WTC11 (cell line): ENCODE measurements around the gene LSM11. TPM values are rescaled to one million over a fixed set of nuclear protein-coding genes. Genes with fewer than 3 reads are reported as not detected.

ENCODE experiments used
- ATAC-seq: fragments of 200-7000 bp; cut with Tn5 transposase; 2 replicates; pipeline ENCODE4 v1.10.0; 2021; ENCODE audit warnings: mild to moderate bottlenecking, moderate library complexity
- CTCF ChIA-PET: fragments of 300-600 bp; sonication (Branson Sonifier 250); formaldehyde crosslinking; loops from one replicate; lab custom pipeline; 2021; ENCODE audit warnings: antibody characterized with exemption; lab: Charles Lee
- POLR2A ChIA-PET: fragments of 350-600 bp; sonication (Branson Sonifier 250); formaldehyde crosslinking; loops from one replicate; lab custom pipeline; 2021; ENCODE audit warnings: antibody characterized with exemption; lab: Charles Lee
- DNase-seq: peaks from one replicate; pipeline ENCODE4 v3.0.0; 2021; ENCODE audit warnings: low spot score
- H3K27ac Mint-ChIP-seq: 2 replicates; pipeline ENCODE4 v1.8.0; 2021; ENCODE audit warnings: mixed read lengths
- H3K27me3 Mint-ChIP-seq: 2 replicates; pipeline ENCODE4 v1.8.0; 2021; ENCODE audit warnings: low read depth, mild to moderate bottlenecking, moderate library complexity, mixed read lengths
- H3K36me3 Mint-ChIP-seq: 2 replicates; pipeline ENCODE4 v1.8.0; 2021; ENCODE audit warnings: mixed read lengths
- H3K4me1 Mint-ChIP-seq: 2 replicates; pipeline ENCODE4 v1.8.0; 2022; ENCODE audit warnings: mixed read lengths
- H3K4me3 Mint-ChIP-seq: 2 replicates; pipeline ENCODE4 v1.8.0; 2021; ENCODE audit warnings: mild to moderate bottlenecking, moderate library complexity, mixed read lengths
- H3K9me3 Mint-ChIP-seq: 2 replicates; pipeline ENCODE4 v1.8.0; 2021; ENCODE audit warnings: mixed read lengths
- ETV6 ChIP-seq: sonication (generic); formaldehyde crosslinking; IDR thresholded peaks from 2 replicates; pipeline ENCODE4 v1.8.1; 2022; ENCODE audit warnings: mild to moderate bottlenecking, missing genetic modification reagents
- FOXJ3 ChIP-seq: sonication (generic); formaldehyde crosslinking; IDR thresholded peaks from 2 replicates; pipeline ENCODE4 v1.9.0; 2021; ENCODE audit warnings: missing genetic modification reagents, mild to moderate bottlenecking, borderline replicate concordance
- JUN ChIP-seq: sonication (generic); formaldehyde crosslinking; IDR thresholded peaks from 2 replicates; pipeline ENCODE4 v1.8.0; 2023; ENCODE audit warnings: mild to moderate bottlenecking, missing genetic modification reagents
- MXD4 ChIP-seq: fragments of 250-450 bp; sonication (Bioruptor Pico); IDR thresholded peaks from 2 replicates; pipeline ENCODE4 v1.8.0; 2021; ENCODE audit warnings: mild to moderate bottlenecking, moderate library complexity, borderline replicate concordance
- NFYB ChIP-seq: sonication (generic); formaldehyde crosslinking; conservative IDR thresholded peaks from 2 replicates; pipeline ENCODE4 v1.8.0; 2022; ENCODE audit warnings: low read depth, missing genetic modification reagents
- RELA ChIP-seq: sonication (generic); formaldehyde crosslinking; IDR thresholded peaks from 2 replicates; pipeline ENCODE4 v1.8.1; 2022; ENCODE audit warnings: missing genetic modification reagents, mild to moderate bottlenecking, borderline replicate concordance
- TP53 ChIP-seq: sonication (generic); formaldehyde crosslinking; IDR thresholded peaks from 2 replicates; pipeline ENCODE4 v1.8.1; 2023; ENCODE audit warnings: mild to moderate bottlenecking, missing genetic modification reagents
- ZNF121 ChIP-seq: sonication (generic); formaldehyde crosslinking; IDR thresholded peaks from 2 replicates; pipeline ENCODE4 v1.8.0; 2023; ENCODE audit warnings: missing genetic modification reagents
- ZNF263 ChIP-seq: sonication (generic); formaldehyde crosslinking; IDR thresholded peaks from 2 replicates; pipeline ENCODE4 v1.8.1; 2022; ENCODE audit warnings: low read depth, mild to moderate bottlenecking, moderate library complexity, missing genetic modification reagents
- total RNA-seq: library from RNA; stranded (reverse); gene quantifications from 3 replicates; pipeline ENCODE4 v1.2.3, GENCODE V29; 2021
- TF ChIP-seq, protein P1 (sequence below): sonication (generic); formaldehyde crosslinking; IDR thresholded peaks from 2 replicates; pipeline ENCODE4 v1.8.1; 2023; ENCODE audit warnings: mild to moderate bottlenecking, missing genetic modification reagents
- TF ChIP-seq, protein P2 (sequence below): sonication (generic); formaldehyde crosslinking; IDR thresholded peaks from 2 replicates; pipeline ENCODE4 v1.8.0; 2023; ENCODE audit warnings: missing genetic modification reagents, mild to moderate bottlenecking, borderline replicate concordance
- TF ChIP-seq, protein P3 (sequence below): sonication (generic); formaldehyde crosslinking; conservative IDR thresholded peaks from 2 replicates; pipeline ENCODE4 v1.8.1; 2023; ENCODE audit warnings: mild to moderate bottlenecking, low read depth, missing genetic modification reagents, moderate library complexity
- TF ChIP-seq, protein P4 (sequence below): fragments of 250-450 bp; sonication (Bioruptor Pico); IDR thresholded peaks from 2 replicates; pipeline ENCODE4 v1.9.0; 2021; ENCODE audit warnings: mild to moderate bottlenecking
- TF ChIP-seq, protein P5 (sequence below): fragments of 250-450 bp; sonication (Bioruptor Pico); IDR thresholded peaks from 2 replicates; pipeline ENCODE4 v1.9.0; 2021; ENCODE audit warnings: moderate library complexity, mild to moderate bottlenecking, inconsistent platforms, borderline replicate concordance
- TF ChIP-seq, protein P6 (sequence below): sonication (generic); formaldehyde crosslinking; IDR thresholded peaks from 2 replicates; pipeline ENCODE4 v1.8.0; 2022; ENCODE audit warnings: mild to moderate bottlenecking, missing genetic modification reagents
- TF ChIP-seq, protein P7 (sequence below): sonication (generic); formaldehyde crosslinking; IDR thresholded peaks from 2 replicates; pipeline ENCODE4 v1.8.0; 2022; ENCODE audit warnings: mild to moderate bottlenecking, missing genetic modification reagents

Gene LSM11
- total RNA-seq, 1 experiment from 2014 or later = 5.2 TPM

DNA sequence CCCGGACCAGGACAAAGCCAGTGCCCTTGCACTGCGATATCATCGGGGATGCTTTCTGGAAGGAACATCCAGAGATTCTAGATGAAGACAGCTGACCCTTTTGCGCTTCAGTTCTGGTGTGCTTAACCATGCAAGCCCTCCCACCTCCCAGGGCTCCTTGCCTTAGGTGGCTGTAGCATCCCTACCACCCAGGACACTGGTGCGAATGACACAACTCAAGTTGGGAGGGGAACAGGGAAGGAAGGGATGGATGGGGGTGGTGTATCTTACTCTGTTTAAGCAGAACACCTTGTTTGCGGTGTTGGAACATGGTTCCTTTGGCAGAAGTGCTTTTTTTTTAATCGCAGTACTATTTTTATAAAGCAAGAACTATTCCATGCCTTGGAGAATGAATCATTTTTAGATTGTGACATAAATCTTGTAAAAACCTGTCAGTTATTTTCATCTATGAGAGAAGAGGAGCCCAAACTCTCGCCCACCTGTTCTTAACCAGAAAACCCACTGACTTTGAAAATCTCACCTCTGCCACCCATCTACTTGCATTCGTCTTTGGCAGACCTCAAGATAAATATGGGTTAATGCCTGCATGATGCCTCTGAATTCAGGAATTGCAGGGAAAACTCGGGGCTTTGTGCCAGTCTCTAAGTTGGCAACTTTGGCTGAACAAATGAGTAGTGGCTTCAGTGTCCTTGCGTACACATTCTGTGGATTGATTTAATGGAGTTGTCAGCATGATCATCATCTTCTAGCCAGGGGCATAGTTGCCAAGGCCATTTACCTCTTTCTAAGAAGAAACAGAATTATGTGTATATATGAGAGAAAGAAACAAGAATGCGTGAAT lies 3.9 kb upstream of the LSM11 start:
- DNase-seq (no peak), ATAC-seq (no peak)
- Mint-ChIP-seq H3K36me3 (peaks cover 39% of the 10 kb centered on the region), H3K9me3 (peaks cover 6% of the 10 kb centered on the region; the same call in 1 of the 2 replicates), H3K4me3 (no peak overlapping the region), H3K27me3 (peaks cover 9% of the 10 kb centered on the region), H3K4me1 (peaks cover 4% of the 10 kb centered on the region), H3K27ac (no peak overlapping the region)
- TF ChIP-seq, protein P1, sequence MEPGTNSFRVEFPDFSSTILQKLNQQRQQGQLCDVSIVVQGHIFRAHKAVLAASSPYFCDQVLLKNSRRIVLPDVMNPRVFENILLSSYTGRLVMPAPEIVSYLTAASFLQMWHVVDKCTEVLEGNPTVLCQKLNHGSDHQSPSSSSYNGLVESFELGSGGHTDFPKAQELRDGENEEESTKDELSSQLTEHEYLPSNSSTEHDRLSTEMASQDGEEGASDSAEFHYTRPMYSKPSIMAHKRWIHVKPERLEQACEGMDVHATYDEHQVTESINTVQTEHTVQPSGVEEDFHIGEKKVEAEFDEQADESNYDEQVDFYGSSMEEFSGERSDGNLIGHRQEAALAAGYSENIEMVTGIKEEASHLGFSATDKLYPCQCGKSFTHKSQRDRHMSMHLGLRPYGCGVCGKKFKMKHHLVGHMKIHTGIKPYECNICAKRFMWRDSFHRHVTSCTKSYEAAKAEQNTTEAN = no peak
- TF ChIP-seq FOXJ3 (CRISPR knock-in tag) (no peak), MXD4 (CRISPR knock-in tag) (no peak), TP53 (no peak), ZNF263 (CRISPR knock-in tag) (no peak), ETV6 (no peak), JUN (no peak), RELA (CRISPR knock-in tag) (no peak), ZNF121 (CRISPR knock-in tag) (no peak), NFYB (CRISPR knock-in tag) (no peak)
- TF ChIP-seq, protein P2, sequence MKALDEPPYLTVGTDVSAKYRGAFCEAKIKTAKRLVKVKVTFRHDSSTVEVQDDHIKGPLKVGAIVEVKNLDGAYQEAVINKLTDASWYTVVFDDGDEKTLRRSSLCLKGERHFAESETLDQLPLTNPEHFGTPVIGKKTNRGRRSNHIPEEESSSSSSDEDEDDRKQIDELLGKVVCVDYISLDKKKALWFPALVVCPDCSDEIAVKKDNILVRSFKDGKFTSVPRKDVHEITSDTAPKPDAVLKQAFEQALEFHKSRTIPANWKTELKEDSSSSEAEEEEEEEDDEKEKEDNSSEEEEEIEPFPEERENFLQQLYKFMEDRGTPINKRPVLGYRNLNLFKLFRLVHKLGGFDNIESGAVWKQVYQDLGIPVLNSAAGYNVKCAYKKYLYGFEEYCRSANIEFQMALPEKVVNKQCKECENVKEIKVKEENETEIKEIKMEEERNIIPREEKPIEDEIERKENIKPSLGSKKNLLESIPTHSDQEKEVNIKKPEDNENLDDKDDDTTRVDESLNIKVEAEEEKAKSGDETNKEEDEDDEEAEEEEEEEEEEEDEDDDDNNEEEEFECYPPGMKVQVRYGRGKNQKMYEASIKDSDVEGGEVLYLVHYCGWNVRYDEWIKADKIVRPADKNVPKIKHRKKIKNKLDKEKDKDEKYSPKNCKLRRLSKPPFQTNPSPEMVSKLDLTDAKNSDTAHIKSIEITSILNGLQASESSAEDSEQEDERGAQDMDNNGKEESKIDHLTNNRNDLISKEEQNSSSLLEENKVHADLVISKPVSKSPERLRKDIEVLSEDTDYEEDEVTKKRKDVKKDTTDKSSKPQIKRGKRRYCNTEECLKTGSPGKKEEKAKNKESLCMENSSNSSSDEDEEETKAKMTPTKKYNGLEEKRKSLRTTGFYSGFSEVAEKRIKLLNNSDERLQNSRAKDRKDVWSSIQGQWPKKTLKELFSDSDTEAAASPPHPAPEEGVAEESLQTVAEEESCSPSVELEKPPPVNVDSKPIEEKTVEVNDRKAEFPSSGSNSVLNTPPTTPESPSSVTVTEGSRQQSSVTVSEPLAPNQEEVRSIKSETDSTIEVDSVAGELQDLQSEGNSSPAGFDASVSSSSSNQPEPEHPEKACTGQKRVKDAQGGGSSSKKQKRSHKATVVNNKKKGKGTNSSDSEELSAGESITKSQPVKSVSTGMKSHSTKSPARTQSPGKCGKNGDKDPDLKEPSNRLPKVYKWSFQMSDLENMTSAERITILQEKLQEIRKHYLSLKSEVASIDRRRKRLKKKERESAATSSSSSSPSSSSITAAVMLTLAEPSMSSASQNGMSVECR (CRISPR knock-in tag) = no peak
- TF ChIP-seq, protein P3, sequence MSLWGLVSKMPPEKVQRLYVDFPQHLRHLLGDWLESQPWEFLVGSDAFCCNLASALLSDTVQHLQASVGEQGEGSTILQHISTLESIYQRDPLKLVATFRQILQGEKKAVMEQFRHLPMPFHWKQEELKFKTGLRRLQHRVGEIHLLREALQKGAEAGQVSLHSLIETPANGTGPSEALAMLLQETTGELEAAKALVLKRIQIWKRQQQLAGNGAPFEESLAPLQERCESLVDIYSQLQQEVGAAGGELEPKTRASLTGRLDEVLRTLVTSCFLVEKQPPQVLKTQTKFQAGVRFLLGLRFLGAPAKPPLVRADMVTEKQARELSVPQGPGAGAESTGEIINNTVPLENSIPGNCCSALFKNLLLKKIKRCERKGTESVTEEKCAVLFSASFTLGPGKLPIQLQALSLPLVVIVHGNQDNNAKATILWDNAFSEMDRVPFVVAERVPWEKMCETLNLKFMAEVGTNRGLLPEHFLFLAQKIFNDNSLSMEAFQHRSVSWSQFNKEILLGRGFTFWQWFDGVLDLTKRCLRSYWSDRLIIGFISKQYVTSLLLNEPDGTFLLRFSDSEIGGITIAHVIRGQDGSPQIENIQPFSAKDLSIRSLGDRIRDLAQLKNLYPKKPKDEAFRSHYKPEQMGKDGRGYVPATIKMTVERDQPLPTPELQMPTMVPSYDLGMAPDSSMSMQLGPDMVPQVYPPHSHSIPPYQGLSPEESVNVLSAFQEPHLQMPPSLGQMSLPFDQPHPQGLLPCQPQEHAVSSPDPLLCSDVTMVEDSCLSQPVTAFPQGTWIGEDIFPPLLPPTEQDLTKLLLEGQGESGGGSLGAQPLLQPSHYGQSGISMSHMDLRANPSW (CRISPR knock-in tag) = no peak
- TF ChIP-seq, protein P4, sequence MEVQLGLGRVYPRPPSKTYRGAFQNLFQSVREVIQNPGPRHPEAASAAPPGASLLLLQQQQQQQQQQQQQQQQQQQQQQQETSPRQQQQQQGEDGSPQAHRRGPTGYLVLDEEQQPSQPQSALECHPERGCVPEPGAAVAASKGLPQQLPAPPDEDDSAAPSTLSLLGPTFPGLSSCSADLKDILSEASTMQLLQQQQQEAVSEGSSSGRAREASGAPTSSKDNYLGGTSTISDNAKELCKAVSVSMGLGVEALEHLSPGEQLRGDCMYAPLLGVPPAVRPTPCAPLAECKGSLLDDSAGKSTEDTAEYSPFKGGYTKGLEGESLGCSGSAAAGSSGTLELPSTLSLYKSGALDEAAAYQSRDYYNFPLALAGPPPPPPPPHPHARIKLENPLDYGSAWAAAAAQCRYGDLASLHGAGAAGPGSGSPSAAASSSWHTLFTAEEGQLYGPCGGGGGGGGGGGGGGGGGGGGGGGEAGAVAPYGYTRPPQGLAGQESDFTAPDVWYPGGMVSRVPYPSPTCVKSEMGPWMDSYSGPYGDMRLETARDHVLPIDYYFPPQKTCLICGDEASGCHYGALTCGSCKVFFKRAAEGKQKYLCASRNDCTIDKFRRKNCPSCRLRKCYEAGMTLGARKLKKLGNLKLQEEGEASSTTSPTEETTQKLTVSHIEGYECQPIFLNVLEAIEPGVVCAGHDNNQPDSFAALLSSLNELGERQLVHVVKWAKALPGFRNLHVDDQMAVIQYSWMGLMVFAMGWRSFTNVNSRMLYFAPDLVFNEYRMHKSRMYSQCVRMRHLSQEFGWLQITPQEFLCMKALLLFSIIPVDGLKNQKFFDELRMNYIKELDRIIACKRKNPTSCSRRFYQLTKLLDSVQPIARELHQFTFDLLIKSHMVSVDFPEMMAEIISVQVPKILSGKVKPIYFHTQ = no peak
- TF ChIP-seq, protein P5, sequence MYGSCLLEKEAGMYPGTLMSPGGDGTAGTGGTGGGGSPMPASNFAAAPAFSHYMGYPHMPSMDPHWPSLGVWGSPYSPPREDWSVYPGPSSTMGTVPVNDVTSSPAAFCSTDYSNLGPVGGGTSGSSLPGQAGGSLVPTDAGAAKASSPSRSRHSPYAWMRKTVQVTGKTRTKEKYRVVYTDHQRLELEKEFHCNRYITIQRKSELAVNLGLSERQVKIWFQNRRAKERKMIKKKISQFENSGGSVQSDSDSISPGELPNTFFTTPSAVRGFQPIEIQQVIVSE = no peak
- TF ChIP-seq, protein P6, sequence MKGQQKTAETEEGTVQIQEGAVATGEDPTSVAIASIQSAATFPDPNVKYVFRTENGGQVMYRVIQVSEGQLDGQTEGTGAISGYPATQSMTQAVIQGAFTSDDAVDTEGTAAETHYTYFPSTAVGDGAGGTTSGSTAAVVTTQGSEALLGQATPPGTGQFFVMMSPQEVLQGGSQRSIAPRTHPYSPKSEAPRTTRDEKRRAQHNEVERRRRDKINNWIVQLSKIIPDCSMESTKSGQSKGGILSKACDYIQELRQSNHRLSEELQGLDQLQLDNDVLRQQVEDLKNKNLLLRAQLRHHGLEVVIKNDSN (CRISPR knock-in tag) = no peak
- TF ChIP-seq, protein P7, sequence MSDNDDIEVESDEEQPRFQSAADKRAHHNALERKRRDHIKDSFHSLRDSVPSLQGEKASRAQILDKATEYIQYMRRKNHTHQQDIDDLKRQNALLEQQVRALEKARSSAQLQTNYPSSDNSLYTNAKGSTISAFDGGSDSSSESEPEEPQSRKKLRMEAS (CRISPR knock-in tag) = no peak
- POLR2A ChIA-PET = no interaction called here
- CTCF ChIA-PET = no interaction called here
